A673 (cell line): ENCODE data around the gene ZNF189. TPM values are rescaled to one million over a fixed set of nuclear protein-coding genes. Genes with fewer than 3 reads are reported as not detected.

Experiments
- BruUV-seq: library from RNA; stranded (reverse); fragments of 400-500 nt; replicated peaks from 2 replicates; lab custom pipeline; 2021; lab: Mats Ljungman, UMichigan
- CTCF ChIA-PET: fragments of 300-600 bp; sonication (Branson Sonifier 250); formaldehyde crosslinking; loops from one replicate; lab custom pipeline; 2022; ENCODE audit warnings: antibody characterized with exemption; lab: Charles Lee
- POLR2A ChIA-PET: fragments of 300-600 bp; sonication (Branson Sonifier 250); formaldehyde crosslinking; loops from one replicate; lab custom pipeline; 2022; ENCODE audit warnings: antibody characterized with exemption; ENCODE audit not compliant: low non-redundant PET; lab: Charles Lee
- DNase-seq: peaks from one replicate; pipeline ENCODE4 v3.0.0-alpha.2; 2015; ENCODE audit warnings: low spot score
- H3K27ac ChIP-seq: fragments of 200-600 bp; sonication (generic); 2 replicates; pipeline ENCODE4 v1.5.1; 2016; ENCODE audit warnings: mixed run types, low read depth, mild to moderate bottlenecking, mixed read lengths, antibody characterized with exemption, low read length; ENCODE audit not compliant: poor library complexity, severe bottlenecking
- H3K27me3 ChIP-seq: fragments of 200-600 bp; sonication (generic); replicated peaks from 2 replicates; pipeline ENCODE4 v1.6.1; 2017; ENCODE audit warnings: mixed run types, low read depth, mild to moderate bottlenecking, mixed read lengths, antibody characterized with exemption, low read length; ENCODE audit not compliant: insufficient read depth, poor library complexity
- H3K36me3 ChIP-seq: fragments of 200-600 bp; sonication (generic); 2 replicates; pipeline ENCODE4 v1.6.1; 2016; ENCODE audit warnings: mixed run types, mild to moderate bottlenecking, mixed read lengths, antibody characterized with exemption, low read length; ENCODE audit not compliant: insufficient read depth, poor library complexity, severe bottlenecking
- H3K4me1 ChIP-seq: fragments of 200-600 bp; sonication (generic); 2 replicates; pipeline ENCODE4 v1.6.1; 2017; ENCODE audit warnings: mixed run types, mild to moderate bottlenecking, mixed read lengths, antibody characterized with exemption, low read length; ENCODE audit not compliant: insufficient read depth, poor library complexity, severe bottlenecking
- H3K4me3 ChIP-seq: fragments of 200-600 bp; sonication (generic); 2 replicates; pipeline ENCODE4 v1.5.1; 2016; ENCODE audit warnings: low read depth, mixed run types, mild to moderate bottlenecking, mixed read lengths, low read length; ENCODE audit not compliant: poor library complexity, severe bottlenecking
- H3K9me3 ChIP-seq: fragments of 200-600 bp; sonication (generic); 2 replicates; pipeline ENCODE4 v1.6.1; 2016; ENCODE audit warnings: mixed run types, low read depth, mild to moderate bottlenecking, mixed read lengths, antibody characterized with exemption, low read length; ENCODE audit not compliant: poor library complexity, severe bottlenecking
- CTCF ChIP-seq: fragments of 300-800, 200-600 bp; sonication (generic); conservative IDR thresholded peaks from 2 replicates; pipeline ENCODE4 v1.5.1; 2017; ENCODE audit warnings: low read depth, mild to moderate bottlenecking, antibody characterized with exemption, low read length, moderate library complexity, mixed read lengths
- EZH2 ChIP-seq: fragments of 200-600 bp; sonication (generic); IDR thresholded peaks from 2 replicates; pipeline ENCODE4 v1.6.1; 2017; ENCODE audit warnings: borderline replicate concordance, low read depth, mild to moderate bottlenecking, mixed read lengths, antibody characterized with exemption, low read length; ENCODE audit not compliant: poor library complexity, severe bottlenecking
- intact Hi-C: fragments of 100-400 bp; cut with micrococcal nuclease; formaldehyde crosslinking; loops from one replicate; pipeline ENCODE4 v1.10.0; 2022; ENCODE audit not compliant: unreplicated experiment
- total RNA-seq: library from RNA; stranded (reverse); gene quantifications from 2 replicates; pipeline ENCODE4 v1.2.3, GENCODE V29; 2021

Gene ZNF189
- total RNA-seq, 1 experiment from 2014 or later, result 17.6 TPM

DNA sequence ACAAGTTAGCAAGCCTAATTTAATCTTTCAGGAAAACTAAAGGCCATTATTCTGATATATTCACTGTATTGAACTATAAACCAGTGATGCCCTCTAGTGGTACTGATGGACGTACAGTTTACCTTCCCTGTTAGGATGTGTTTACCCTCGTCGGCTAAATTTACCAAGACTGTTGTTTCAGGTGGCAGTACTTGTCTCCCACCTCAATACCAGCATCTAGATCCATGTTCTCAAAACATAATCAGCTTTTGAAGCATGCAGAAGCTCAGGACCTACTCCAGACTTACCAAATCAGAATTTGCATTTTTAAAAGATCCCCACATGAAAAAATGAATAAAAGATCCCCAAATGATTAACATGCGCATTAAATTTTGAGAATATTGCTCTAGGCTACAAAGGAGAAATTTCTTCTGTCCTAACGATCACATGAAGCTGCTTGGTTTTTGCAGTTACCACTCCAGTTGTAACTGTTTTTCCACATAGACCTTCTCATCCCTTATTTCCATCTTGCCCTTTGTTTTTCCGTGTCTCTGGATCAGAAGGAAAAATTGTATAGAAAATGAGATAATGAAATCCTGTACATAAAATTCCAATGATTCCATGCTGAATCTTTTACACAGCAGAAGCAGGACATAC is 10.7 kb upstream of the ZNF189 start:
- CTCF ChIA-PET, result interaction anchor here (1.0 to 1.7 kb wide), 4 partner anchors 11 to 269 kb away, joined by 4 to 5 read pairs (median 4); partner anchors contain the start of genes MRPL50 and ZNF189
- H3K4me3 ChIP-seq, result no peak overlapping the region
- H3K9me3 ChIP-seq, result peaks cover under 1% of the 10 kb centered on the region
- H3K4me1 ChIP-seq, result peaks cover 4% of the 10 kb centered on the region
- POLR2A ChIA-PET, result no interaction called here
- H3K36me3 ChIP-seq, result peaks cover 28% of the 10 kb centered on the region
- BruUV-seq, result no TSS peak
- DNase-seq, result peak; percentile 70
- no peaks in the 10 kb centered on the region for H3K27me3 ChIP-seq
- peak; percentile 79 for TF ChIP-seq CTCF
- no peak for TF ChIP-seq EZH2
- H3K27ac ChIP-seq, result no peak overlapping the region
- intact Hi-C loops, result loop anchor here (1.0 to 10.0 kb wide), 3 partner anchors 72 to 786 kb away; no protein-coding TSS in a partner anchor

- no peaks in the 10 kb centered on the region for H3K27me3 ChIP-seq
- intact Hi-C loops, result loop anchor here (1.0 to 10.0 kb wide), 3 partner anchors 72 to 786 kb away; no protein-coding TSS in a partner anchor
- peak; percentile 53 for TF ChIP-seq CTCF
- no peak for TF ChIP-seq EZH2
- ChIA-PET POLR2A (no interaction called here), CTCF (interaction anchor here (1.0 to 1.7 kb wide), 4 partner anchors 10 to 269 kb away, joined by 4 to 5 read pairs (median 4); partner anchors contain the start of genes MRPL50 and ZNF189)
- peaks cover 30% of the 10 kb centered on the region for H3K36me3 ChIP-seq
- no peak overlapping the region for H3K4me3 ChIP-seq
- DNase-seq, result peak; percentile 34
- peaks cover 4% of the 10 kb centered on the region for H3K4me1 ChIP-seq
- peaks cover 7% of the 10 kb centered on the region for H3K9me3 ChIP-seq
- no TSS peak for BruUV-seq
- H3K27ac ChIP-seq, result no peak overlapping the region
Observed at GRCh38 chr9:101388507-101388993, 10.1 kb upstream of the ZNF189 start.

DNA sequence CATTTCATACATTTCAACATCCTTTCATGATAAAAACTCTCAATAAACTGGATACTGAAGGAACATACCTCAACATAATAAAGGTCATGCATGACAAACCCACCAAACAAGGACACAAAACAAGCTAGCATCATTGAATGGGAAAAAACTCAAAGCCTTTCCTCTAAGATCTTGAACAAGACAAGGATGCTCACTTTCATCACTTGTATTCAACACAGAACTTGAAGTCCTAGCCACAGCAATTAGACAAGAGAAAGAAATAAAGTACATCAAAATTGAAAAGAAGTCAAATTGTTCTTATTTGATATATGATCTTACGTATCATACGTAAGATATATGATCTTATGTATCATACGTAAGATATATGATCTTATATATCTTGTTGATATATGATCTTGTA is 5.5 kb upstream of the ZNF189 start:
- Histone ChIP-seq H3K27me3 (no peaks in the 10 kb centered on the region), H3K4me3 (no peak overlapping the region), H3K27ac (no peak overlapping the region), H3K36me3 (peaks cover 54% of the 10 kb centered on the region), H3K4me1 (peaks cover under 1% of the 10 kb centered on the region), H3K9me3 (peaks cover 23% of the 10 kb centered on the region)
- no TSS peak for BruUV-seq
- POLR2A ChIA-PET, result no interaction called here
- TF ChIP-seq CTCF (no peak), EZH2 (no peak)
- intact Hi-C loops, result no loop called here
- no peak for DNase-seq
- CTCF ChIA-PET, result no interaction called here
